Neural progenitor cell (in vitro differentiated cells): ENCODE measurements around the gene NTF3. TPM values are rescaled to one million over a fixed set of nuclear protein-coding genes. Genes with fewer than 3 reads are reported as not detected.

Experiments
- DNase-seq: peaks from one replicate; pipeline ENCODE4 v3.0.0-alpha.2; 2016; ENCODE audit warnings: low spot score
- H2AFZ ChIP-seq: fragments of 200-600 bp; sonication (generic); replicated peaks from 2 replicates; pipeline ENCODE4 v1.6.1; 2016; ENCODE audit warnings: antibody characterized with exemption
- H3F3A ChIP-seq: fragments of 200-600 bp; sonication (generic); 2 replicates; pipeline ENCODE4 v1.6.1; 2016; ENCODE audit warnings: antibody characterized with exemption, low read depth
- H3K27ac ChIP-seq: fragments of 200-600 bp; sonication (generic); 2 replicates; pipeline ENCODE4 v1.5.1; 2016; ENCODE audit warnings: mild to moderate bottlenecking
- H3K27me3 ChIP-seq: fragments of 200-600 bp; sonication (generic); 2 replicates; pipeline ENCODE4 v1.6.1; 2016; ENCODE audit warnings: mild to moderate bottlenecking, moderate library complexity
- H3K36me3 ChIP-seq: fragments of 200-600 bp; sonication (generic); 2 replicates; pipeline ENCODE4 v1.5.1; 2016
- H3K4me1 ChIP-seq: fragments of 200-600 bp; sonication (generic); 2 replicates; pipeline ENCODE4 v1.6.1; 2016; ENCODE audit warnings: mixed run types
- H3K4me2 ChIP-seq: fragments of 200-600 bp; sonication (generic); 2 replicates; pipeline ENCODE4 v1.6.1; 2016
- H3K4me3 ChIP-seq: fragments of 200-600 bp; sonication (generic); 2 replicates; pipeline ENCODE4 v1.5.1; 2016
- H3K79me2 ChIP-seq: fragments of 200-600 bp; sonication (generic); 2 replicates; pipeline ENCODE4 v1.6.1; 2016; ENCODE audit warnings: low read depth
- H3K9ac ChIP-seq: fragments of 200-600 bp; sonication (generic); 2 replicates; pipeline ENCODE4 v1.6.1; 2016
- H3K9me3 ChIP-seq: fragments of 200-600 bp; sonication (generic); 2 replicates; pipeline ENCODE4 v1.5.1; 2016; ENCODE audit warnings: low read depth
- H4K20me1 ChIP-seq: fragments of 200-600 bp; sonication (generic); 2 replicates; pipeline ENCODE4 v1.6.1; 2016; ENCODE audit warnings: low read depth
- H3K27ac Mint-ChIP-seq: 3 replicates; pipeline ENCODE4 v1.8.0; 2021; ENCODE audit warnings: mixed read lengths
- H3K27me3 Mint-ChIP-seq: 2 replicates; pipeline ENCODE4 v1.8.0; 2022; ENCODE audit warnings: low read depth, mild to moderate bottlenecking, inconsistent platforms, moderate library complexity, mixed read lengths; ENCODE audit not compliant: insufficient read depth
- H3K36me3 Mint-ChIP-seq: 3 replicates; pipeline ENCODE4 v1.8.0; 2021; ENCODE audit warnings: mixed read lengths
- H3K4me1 Mint-ChIP-seq: 3 replicates; pipeline ENCODE4 v1.8.0; 2021; ENCODE audit warnings: mixed read lengths
- H3K4me3 Mint-ChIP-seq: 3 replicates; pipeline ENCODE4 v1.8.0; 2021; ENCODE audit warnings: mild to moderate bottlenecking, moderate library complexity, mixed read lengths
- H3K9me3 Mint-ChIP-seq: 3 replicates; pipeline ENCODE4 v1.8.0; 2020; ENCODE audit warnings: mixed read lengths
- EZH2 ChIP-seq: fragments of 200-600 bp; sonication (generic); IDR thresholded peaks from 2 replicates; pipeline ENCODE4 v1.6.1; 2017; ENCODE audit warnings: antibody characterized with exemption, mild to moderate bottlenecking, moderate library complexity
- EZH2phosphoT487 ChIP-seq: fragments of 200-600 bp; sonication (generic); IDR thresholded peaks from 2 replicates; pipeline ENCODE4 v1.6.1; 2017; ENCODE audit warnings: antibody characterized with exemption
- total RNA-seq: library from RNA; depleted of rRNA; stranded (reverse); fragments of >200 nt; gene quantifications from 2 replicates; pipeline ENCODE4 v1.2.3, GENCODE V29; 2015; ENCODE audit warnings: low replicate concordance
- TF ChIP-seq, protein P1 (sequence below): fragments of 200-600 bp; sonication (generic); IDR thresholded peaks from 2 replicates; pipeline ENCODE4 v1.5.1; 2017; ENCODE audit warnings: antibody characterized with exemption, mild to moderate bottlenecking

The NTF3 gene
- total RNA-seq, 1 donor from 2014 or later: 6.7 TPM

DNA sequence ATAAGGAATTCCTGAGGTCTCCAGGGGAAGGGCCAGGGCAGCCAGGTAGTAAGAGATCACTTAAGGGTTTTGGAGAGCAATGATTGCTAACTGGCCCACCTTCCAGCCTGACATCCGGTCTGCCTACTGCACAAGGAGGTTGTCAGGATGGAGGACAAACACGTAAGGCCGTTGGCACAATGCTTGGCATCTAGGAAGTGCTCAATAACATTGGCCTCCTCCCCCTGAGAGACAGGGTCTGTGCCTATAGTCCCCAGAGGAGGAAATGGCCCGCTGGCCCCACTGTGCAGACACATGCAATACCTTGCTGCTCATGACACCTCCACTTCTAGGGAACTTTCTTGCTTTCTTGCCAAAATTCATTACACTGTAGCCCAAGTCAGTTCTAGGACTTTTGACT lies 73.2 kb downstream of the NTF3 start:
- H3K4me1 ChIP-seq: no peaks in the 10 kb centered on the region
- DNase-seq: no peak
- no peaks in the 10 kb centered on the region for H3K27me3 ChIP-seq
- Mint-ChIP-seq H3K27me3 (peaks cover 5% of the 10 kb centered on the region), H3K4me1 (peaks cover 9% of the 10 kb centered on the region), H3K27ac (no peak overlapping the region), H3K4me3 (no peak overlapping the region), H3K36me3 (no peaks in the 10 kb centered on the region), H3K9me3 (no peaks in the 10 kb centered on the region)
- no peak overlapping the region for H3K4me2 ChIP-seq
- no peaks in the 10 kb centered on the region for H3K36me3 ChIP-seq
- no peak overlapping the region for H2AFZ ChIP-seq
- no peak overlapping the region for H3K4me3 ChIP-seq
- H3K9me3 ChIP-seq: no peaks in the 10 kb centered on the region
- H3K27ac ChIP-seq: no peak overlapping the region
- no peak overlapping the region for H3K9ac ChIP-seq
- H3K79me2 ChIP-seq: no peaks in the 10 kb centered on the region
- no peaks in the 10 kb centered on the region for H3F3A ChIP-seq
- TF ChIP-seq EZH2: no peak
- TF ChIP-seq, protein P1, sequence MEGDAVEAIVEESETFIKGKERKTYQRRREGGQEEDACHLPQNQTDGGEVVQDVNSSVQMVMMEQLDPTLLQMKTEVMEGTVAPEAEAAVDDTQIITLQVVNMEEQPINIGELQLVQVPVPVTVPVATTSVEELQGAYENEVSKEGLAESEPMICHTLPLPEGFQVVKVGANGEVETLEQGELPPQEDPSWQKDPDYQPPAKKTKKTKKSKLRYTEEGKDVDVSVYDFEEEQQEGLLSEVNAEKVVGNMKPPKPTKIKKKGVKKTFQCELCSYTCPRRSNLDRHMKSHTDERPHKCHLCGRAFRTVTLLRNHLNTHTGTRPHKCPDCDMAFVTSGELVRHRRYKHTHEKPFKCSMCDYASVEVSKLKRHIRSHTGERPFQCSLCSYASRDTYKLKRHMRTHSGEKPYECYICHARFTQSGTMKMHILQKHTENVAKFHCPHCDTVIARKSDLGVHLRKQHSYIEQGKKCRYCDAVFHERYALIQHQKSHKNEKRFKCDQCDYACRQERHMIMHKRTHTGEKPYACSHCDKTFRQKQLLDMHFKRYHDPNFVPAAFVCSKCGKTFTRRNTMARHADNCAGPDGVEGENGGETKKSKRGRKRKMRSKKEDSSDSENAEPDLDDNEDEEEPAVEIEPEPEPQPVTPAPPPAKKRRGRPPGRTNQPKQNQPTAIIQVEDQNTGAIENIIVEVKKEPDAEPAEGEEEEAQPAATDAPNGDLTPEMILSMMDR: no peak
- no peak for TF ChIP-seq EZH2phosphoT487
- H4K20me1 ChIP-seq: no peaks in the 10 kb centered on the region

- Histone ChIP-seq H3K4me3 (no peak overlapping the region), H3K4me1 (no peaks in the 10 kb centered on the region), H3F3A (no peaks in the 10 kb centered on the region), H3K36me3 (no peaks in the 10 kb centered on the region), H3K4me2 (no peak overlapping the region), H2AFZ (no peak overlapping the region), H3K9me3 (no peaks in the 10 kb centered on the region), H3K79me2 (no peaks in the 10 kb centered on the region), H4K20me1 (no peaks in the 10 kb centered on the region), H3K27ac (no peak overlapping the region), H3K9ac (no peak overlapping the region), H3K27me3 (no peaks in the 10 kb centered on the region)
- Mint-ChIP-seq H3K4me1 (peaks cover 9% of the 10 kb centered on the region), H3K27ac (no peak overlapping the region), H3K27me3 (peaks cover 5% of the 10 kb centered on the region), H3K9me3 (no peaks in the 10 kb centered on the region), H3K36me3 (no peaks in the 10 kb centered on the region), H3K4me3 (no peak overlapping the region)
- TF ChIP-seq, protein P1: no peak
- no peak for TF ChIP-seq EZH2phosphoT487
- DNase-seq: no peak
Observed at GRCh38 chr12:5505751-5506150, 73.8 kb downstream of the NTF3 start.

GRCh38 chr12:5506295-5506694 lies 74.4 kb downstream of the NTF3 start:
- Histone ChIP-seq H4K20me1 (no peaks in the 10 kb centered on the region), H3K4me1 (no peaks in the 10 kb centered on the region), H3K36me3 (no peaks in the 10 kb centered on the region), H3K9ac (no peak overlapping the region), H3K4me3 (no peak overlapping the region), H3K4me2 (no peak overlapping the region), H2AFZ (no peak overlapping the region), H3K27ac (no peak overlapping the region), H3F3A (no peaks in the 10 kb centered on the region), H3K79me2 (no peaks in the 10 kb centered on the region), H3K27me3 (no peaks in the 10 kb centered on the region), H3K9me3 (no peaks in the 10 kb centered on the region)
- no peaks in the 10 kb centered on the region for H3K36me3 Mint-ChIP-seq
- DNase-seq: no peak
- TF ChIP-seq EZH2 (no peak), EZH2phosphoT487 (no peak)
- TF ChIP-seq, protein P1: no peak
- no peak overlapping the region for H3K4me3 Mint-ChIP-seq
- H3K9me3 Mint-ChIP-seq: no peaks in the 10 kb centered on the region
- H3K27ac Mint-ChIP-seq: no peak overlapping the region
- peaks cover 5% of the 10 kb centered on the region for H3K27me3 Mint-ChIP-seq
- H3K4me1 Mint-ChIP-seq: peaks cover 9% of the 10 kb centered on the region

DNA sequence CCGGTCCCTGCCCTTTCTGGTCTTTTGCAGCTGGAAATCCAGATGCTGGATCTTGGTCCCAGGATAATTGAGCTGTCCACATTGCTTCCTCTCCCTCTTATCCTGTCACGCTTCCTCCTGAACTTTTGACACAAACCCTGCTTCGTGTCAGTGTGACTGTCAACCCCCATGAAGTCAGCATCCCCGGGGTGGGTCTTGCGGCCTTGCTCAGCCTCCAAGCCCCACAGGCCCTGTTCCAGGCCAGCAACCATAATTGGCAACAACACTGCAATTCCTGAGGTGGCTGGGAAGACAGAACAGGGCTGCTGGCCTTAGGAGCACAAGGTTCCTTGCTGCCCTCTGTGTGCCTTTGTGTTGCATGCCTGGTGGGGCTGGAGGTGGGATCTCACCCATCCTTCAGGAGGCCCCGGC lies 74.9 kb downstream of the NTF3 start:
- no peak overlapping the region for H3K27ac ChIP-seq
- Mint-ChIP-seq H3K9me3 (no peaks in the 10 kb centered on the region), H3K4me1 (peaks cover 9% of the 10 kb centered on the region), H3K4me3 (no peak overlapping the region), H3K27ac (no peak overlapping the region), H3K27me3 (peaks cover 5% of the 10 kb centered on the region), H3K36me3 (no peaks in the 10 kb centered on the region)
- no peaks in the 10 kb centered on the region for H3K79me2 ChIP-seq
- H3F3A ChIP-seq: no peaks in the 10 kb centered on the region
- no peak overlapping the region for H3K4me2 ChIP-seq
- H3K4me3 ChIP-seq: no peak overlapping the region
- H2AFZ ChIP-seq: no peak overlapping the region
- no peaks in the 10 kb centered on the region for H3K9me3 ChIP-seq
- H3K36me3 ChIP-seq: no peaks in the 10 kb centered on the region
- H3K4me1 ChIP-seq: peaks cover 2% of the 10 kb centered on the region
- no peaks in the 10 kb centered on the region for H4K20me1 ChIP-seq
- no peaks in the 10 kb centered on the region for H3K27me3 ChIP-seq
- TF ChIP-seq EZH2phosphoT487 (no peak), EZH2 (no peak)
- TF ChIP-seq, protein P1: no peak
- H3K9ac ChIP-seq: no peak overlapping the region
- DNase-seq: no peak
